Measurements from ENCODE around the gene ARHGAP15. TPM values are rescaled to one million over a fixed set of nuclear protein-coding genes. Genes with fewer than 3 reads are reported as not detected.

The ARHGAP15 gene
- total RNA-seq, 1 experiment from 2014 or later: 0.42 TPM

DNA sequence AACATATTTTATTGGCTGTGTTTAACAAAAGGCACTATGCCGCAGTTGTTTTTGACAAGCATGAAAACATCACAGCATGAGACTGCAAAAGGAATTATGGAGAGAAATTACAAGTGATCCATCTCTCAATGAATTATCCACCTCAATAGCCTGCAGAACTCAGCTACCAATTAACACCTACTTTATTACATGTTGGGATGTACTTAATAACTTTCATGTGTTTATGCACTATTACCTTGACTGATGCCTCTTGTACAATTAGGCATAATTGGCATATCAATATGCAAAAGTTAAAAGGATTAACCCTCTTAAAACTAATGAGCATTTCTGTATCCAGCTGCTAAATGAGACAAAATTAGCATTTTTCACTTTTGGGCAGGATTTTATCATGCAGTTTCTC is 27.8 kb downstream of the ARHGAP15 start:
- no TSS peak for BruUV-seq (replicated peaks)
- no peak overlapping the region for H2AFZ ChIP-seq (ENCODE audit: low read depth, low read length, poor library complexity, severe bottlenecking)
- ATAC-seq (no peak), DNase-seq (ENCODE audit: low read depth, low spot score) (no peak)
- H3K36me3 ChIP-seq (ENCODE audit: control insufficient read depth in 1 of 2, insufficient read depth in 2 of 2, low read length in 2 of 2): no peaks in the 10 kb centered on the region
- H3K79me2 ChIP-seq (ENCODE audit: insufficient read depth, low read length): no peaks in the 10 kb centered on the region
- peaks cover 61% of the 10 kb centered on the region for H3K27me3 ChIP-seq (ENCODE audit: insufficient read depth, low read length)
- ChIA-PET CTCF (interaction anchor here (1.7 kb wide), 1 partner anchor 102 kb away, joined by 4 read pairs; no protein-coding TSS in a partner anchor), POLR2A (no interaction called here), RAD21 (ENCODE audit: low non-redundant PET in 1 of 2, low total read pairs in 2 of 2, uncharacterized antibody in 2 of 2, unreplicated experiment in 2 of 2) (no interaction called here)
- H4K20me1 ChIP-seq (ENCODE audit: insufficient read depth): no peaks in the 10 kb centered on the region
- no peak overlapping the region for H3K9ac ChIP-seq (ENCODE audit: low read length)
- no peak overlapping the region for H3K4me2 ChIP-seq (ENCODE audit: low read length)
- no peaks in the 10 kb centered on the region for H3K9me3 ChIP-seq (ENCODE audit: control insufficient read depth in 1 of 2, insufficient read depth in 1 of 2, low read depth in 1 of 2, low read length in 2 of 2)
- TF ChIP-seq, protein P1, sequence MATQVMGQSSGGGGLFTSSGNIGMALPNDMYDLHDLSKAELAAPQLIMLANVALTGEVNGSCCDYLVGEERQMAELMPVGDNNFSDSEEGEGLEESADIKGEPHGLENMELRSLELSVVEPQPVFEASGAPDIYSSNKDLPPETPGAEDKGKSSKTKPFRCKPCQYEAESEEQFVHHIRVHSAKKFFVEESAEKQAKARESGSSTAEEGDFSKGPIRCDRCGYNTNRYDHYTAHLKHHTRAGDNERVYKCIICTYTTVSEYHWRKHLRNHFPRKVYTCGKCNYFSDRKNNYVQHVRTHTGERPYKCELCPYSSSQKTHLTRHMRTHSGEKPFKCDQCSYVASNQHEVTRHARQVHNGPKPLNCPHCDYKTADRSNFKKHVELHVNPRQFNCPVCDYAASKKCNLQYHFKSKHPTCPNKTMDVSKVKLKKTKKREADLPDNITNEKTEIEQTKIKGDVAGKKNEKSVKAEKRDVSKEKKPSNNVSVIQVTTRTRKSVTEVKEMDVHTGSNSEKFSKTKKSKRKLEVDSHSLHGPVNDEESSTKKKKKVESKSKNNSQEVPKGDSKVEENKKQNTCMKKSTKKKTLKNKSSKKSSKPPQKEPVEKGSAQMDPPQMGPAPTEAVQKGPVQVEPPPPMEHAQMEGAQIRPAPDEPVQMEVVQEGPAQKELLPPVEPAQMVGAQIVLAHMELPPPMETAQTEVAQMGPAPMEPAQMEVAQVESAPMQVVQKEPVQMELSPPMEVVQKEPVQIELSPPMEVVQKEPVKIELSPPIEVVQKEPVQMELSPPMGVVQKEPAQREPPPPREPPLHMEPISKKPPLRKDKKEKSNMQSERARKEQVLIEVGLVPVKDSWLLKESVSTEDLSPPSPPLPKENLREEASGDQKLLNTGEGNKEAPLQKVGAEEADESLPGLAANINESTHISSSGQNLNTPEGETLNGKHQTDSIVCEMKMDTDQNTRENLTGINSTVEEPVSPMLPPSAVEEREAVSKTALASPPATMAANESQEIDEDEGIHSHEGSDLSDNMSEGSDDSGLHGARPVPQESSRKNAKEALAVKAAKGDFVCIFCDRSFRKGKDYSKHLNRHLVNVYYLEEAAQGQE (IDR thresholded peaks at IDR 0.05; ENCODE audit: low read depth): no peak
- TF ChIP-seq SRF (IDR thresholded peaks at IDR 0.05; ENCODE audit: low read depth): no peak
- TF ChIP-seq ELF1 (IDR thresholded peaks at IDR 0.05; ENCODE audit: borderline replicate concordance, low read depth): no peak
- TF ChIP-seq TCF7L2 (IDR thresholded peaks at IDR 0.05; ENCODE audit: borderline replicate concordance, extremely low read depth, insufficient read depth, insufficient read length): no peak
- TF ChIP-seq EGR1 (IDR thresholded peaks at IDR 0.05; ENCODE audit: low read depth): no peak
- TF ChIP-seq CEBPB (IDR thresholded peaks at IDR 0.05; ENCODE audit: low read depth): no peak
- no peak for TF ChIP-seq EZH2 (IDR thresholded peaks at IDR 0.05)
- TF ChIP-seq EZH2phosphoT487 (IDR thresholded peaks at IDR 0.05; ENCODE audit: borderline replicate concordance): no peak
- TF ChIP-seq, protein P2, sequence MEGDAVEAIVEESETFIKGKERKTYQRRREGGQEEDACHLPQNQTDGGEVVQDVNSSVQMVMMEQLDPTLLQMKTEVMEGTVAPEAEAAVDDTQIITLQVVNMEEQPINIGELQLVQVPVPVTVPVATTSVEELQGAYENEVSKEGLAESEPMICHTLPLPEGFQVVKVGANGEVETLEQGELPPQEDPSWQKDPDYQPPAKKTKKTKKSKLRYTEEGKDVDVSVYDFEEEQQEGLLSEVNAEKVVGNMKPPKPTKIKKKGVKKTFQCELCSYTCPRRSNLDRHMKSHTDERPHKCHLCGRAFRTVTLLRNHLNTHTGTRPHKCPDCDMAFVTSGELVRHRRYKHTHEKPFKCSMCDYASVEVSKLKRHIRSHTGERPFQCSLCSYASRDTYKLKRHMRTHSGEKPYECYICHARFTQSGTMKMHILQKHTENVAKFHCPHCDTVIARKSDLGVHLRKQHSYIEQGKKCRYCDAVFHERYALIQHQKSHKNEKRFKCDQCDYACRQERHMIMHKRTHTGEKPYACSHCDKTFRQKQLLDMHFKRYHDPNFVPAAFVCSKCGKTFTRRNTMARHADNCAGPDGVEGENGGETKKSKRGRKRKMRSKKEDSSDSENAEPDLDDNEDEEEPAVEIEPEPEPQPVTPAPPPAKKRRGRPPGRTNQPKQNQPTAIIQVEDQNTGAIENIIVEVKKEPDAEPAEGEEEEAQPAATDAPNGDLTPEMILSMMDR (IDR thresholded peaks at IDR 0.05 in 2 of 3, conservative IDR thresholded peaks at IDR 0.05 in 1 of 3; ENCODE audit: borderline replicate concordance in 1 of 3, insufficient read depth in 1 of 3, low read depth in 2 of 3, low read length in 2 of 3): no peak
- no peak for TF ChIP-seq RAD21 (IDR thresholded peaks at IDR 0.05; ENCODE audit: low read depth)
- no peak for TF ChIP-seq ATF3 (IDR thresholded peaks at IDR 0.05)
- TF ChIP-seq JUND (IDR thresholded peaks at IDR 0.05): no peak
- no peak for TF ChIP-seq POLR2A (IDR thresholded peaks at IDR 0.05; ENCODE audit: borderline replicate concordance, extremely low read depth, insufficient read depth, insufficient read length)
- no peak for TF ChIP-seq CBX3 (IDR thresholded peaks at IDR 0.05; ENCODE audit: low read depth)
- TF ChIP-seq ZFX (IDR thresholded peaks at IDR 0.05): no peak
- no peak for TF ChIP-seq SP1 (IDR thresholded peaks at IDR 0.05; ENCODE audit: low read depth)
- no peak for TF ChIP-seq SIN3A (IDR thresholded peaks at IDR 0.05; ENCODE audit: low read depth)
- TF ChIP-seq, protein P3, sequence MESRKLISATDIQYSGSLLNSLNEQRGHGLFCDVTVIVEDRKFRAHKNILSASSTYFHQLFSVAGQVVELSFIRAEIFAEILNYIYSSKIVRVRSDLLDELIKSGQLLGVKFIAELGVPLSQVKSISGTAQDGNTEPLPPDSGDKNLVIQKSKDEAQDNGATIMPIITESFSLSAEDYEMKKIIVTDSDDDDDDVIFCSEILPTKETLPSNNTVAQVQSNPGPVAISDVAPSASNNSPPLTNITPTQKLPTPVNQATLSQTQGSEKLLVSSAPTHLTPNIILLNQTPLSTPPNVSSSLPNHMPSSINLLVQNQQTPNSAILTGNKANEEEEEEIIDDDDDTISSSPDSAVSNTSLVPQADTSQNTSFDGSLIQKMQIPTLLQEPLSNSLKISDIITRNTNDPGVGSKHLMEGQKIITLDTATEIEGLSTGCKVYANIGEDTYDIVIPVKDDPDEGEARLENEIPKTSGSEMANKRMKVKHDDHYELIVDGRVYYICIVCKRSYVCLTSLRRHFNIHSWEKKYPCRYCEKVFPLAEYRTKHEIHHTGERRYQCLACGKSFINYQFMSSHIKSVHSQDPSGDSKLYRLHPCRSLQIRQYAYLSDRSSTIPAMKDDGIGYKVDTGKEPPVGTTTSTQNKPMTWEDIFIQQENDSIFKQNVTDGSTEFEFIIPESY (IDR thresholded peaks at IDR 0.05; ENCODE audit: extremely low read depth, insufficient replicate concordance, low read length): no peak
- TF ChIP-seq, protein P4, sequence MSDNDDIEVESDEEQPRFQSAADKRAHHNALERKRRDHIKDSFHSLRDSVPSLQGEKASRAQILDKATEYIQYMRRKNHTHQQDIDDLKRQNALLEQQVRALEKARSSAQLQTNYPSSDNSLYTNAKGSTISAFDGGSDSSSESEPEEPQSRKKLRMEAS (IDR thresholded peaks at IDR 0.05): no peak
- TF ChIP-seq FOSL1 (IDR thresholded peaks at IDR 0.05; ENCODE audit: low read depth): no peak
- H3K27ac ChIP-seq (ENCODE audit: low read depth, low read length): no peak overlapping the region
- no peak overlapping the region for H3K4me3 ChIP-seq (replicated peaks in 1 of 2; ENCODE audit: low read depth in 1 of 2, low read length in 2 of 2)
- no peaks in the 10 kb centered on the region for H3K4me1 ChIP-seq (ENCODE audit: control insufficient read depth in 1 of 2, insufficient read depth in 2 of 2, low read length in 2 of 2)
- intact Hi-C loops (cut with micrococcal nuclease): no loop called here
- H3K9me2 ChIP-seq (ENCODE audit: insufficient read depth): no peaks in the 10 kb centered on the region
